HepG2 (cell line): Measurements from ENCODE around the gene BTD. TPM values are rescaled to one million over a fixed set of nuclear protein-coding genes. Genes with fewer than 3 reads are reported as not detected.
A peak's percentile ranks its signal among the peaks of the same experiment; 100 is the strongest.

Source experiments
- ATAC-seq: fragments of 200-7000 bp; cut with Tn5 transposase; 3 replicates; pipeline ENCODE4 v1.9.1; 2020; ENCODE audit warnings: mild to moderate bottlenecking, moderate library complexity
- Bru-seq: library from RNA; stranded (reverse); fragments of 400-500 nt; gene quantifications from one replicate; lab custom pipeline; 2021; lab: Mats Ljungman, UMichigan
- BruChase-seq, 2 experiments: library from RNA; stranded (reverse); fragments of 400-500 nt; gene quantifications; one replicate each; lab custom pipeline; 2021; lab: Mats Ljungman, UMichigan
- BruUV-seq: library from RNA; stranded (reverse); fragments of 400-500 nt; replicated peaks from 2 replicates; lab custom pipeline; 2021; lab: Mats Ljungman, UMichigan
- CTCF ChIA-PET: fragments of 300-600 bp; formaldehyde crosslinking; extraction: SDS; loops from one replicate; lab custom pipeline; 2021; ENCODE audit warnings: low total read pairs, inconsistent platforms, low intra/inter-chr PET ratio; lab: Yijun Ruan, JAX
- POLR2A ChIA-PET: fragments of 350-600 bp; sonication (Branson Sonifier 250); formaldehyde crosslinking; loops from one replicate; lab custom pipeline; 2020; ENCODE audit warnings: antibody characterized with exemption, inconsistent platforms; lab: Yijun Ruan, JAX
- DNase-seq: peaks from one replicate; pipeline ENCODE4 v3.0.0-alpha.2; 2015; ENCODE audit warnings: low spot score
- FAIRE-seq: peaks from 3 replicates; lab custom pipeline; 2011; peaks lifted over from hg19 to GRCh38; lab: Jason Lieb, UNC
- H2AFZ ChIP-seq: one replicate; pipeline ENCODE4 v1.6.1; 2011; ENCODE audit warnings: low read length, inconsistent platforms
- H3K27ac ChIP-seq: fragments of 300-600 bp; 3 replicates; pipeline ENCODE4 v1.8.0; 2011; ENCODE audit warnings: mixed run types, mild to moderate bottlenecking, mixed read lengths, low read length, inconsistent platforms; ENCODE audit not compliant: insufficient read depth; ENCODE audit errors: extremely low read length
- H3K27me3 ChIP-seq, 2 experiments: fragments of 200-600 bp in 1 of 2; 2 replicates in 1 of 2; 3 replicates in 1 of 2; pipeline versions ENCODE4 v1.6.0 to v1.8.0; 2011; ENCODE audit warnings: low read length in 2 of 2, mild to moderate bottlenecking in 2 of 2, moderate library complexity in 2 of 2, inconsistent platforms in 1 of 2; ENCODE audit not compliant: insufficient read depth in 2 of 2, control insufficient read depth in 1 of 2
- H3K36me3 ChIP-seq, 2 experiments: fragments of 200-600 bp in 1 of 2; replicated peaks in 1 of 2; 2 replicates in 1 of 2; 3 replicates in 1 of 2; pipeline versions ENCODE4 v1.5.1 to v1.8.0; 2011; ENCODE audit warnings: low read length in 2 of 2, inconsistent platforms in 1 of 2; ENCODE audit not compliant: insufficient read depth in 2 of 2, control insufficient read depth in 1 of 2
- H3K4me1 ChIP-seq: 2 replicates; pipeline ENCODE4 v1.5.1; 2012; ENCODE audit warnings: low read length, inconsistent platforms; ENCODE audit not compliant: insufficient read depth
- H3K4me2 ChIP-seq: 2 replicates; pipeline ENCODE4 v1.6.0; 2011; ENCODE audit warnings: low read depth, low read length, inconsistent platforms
- H3K4me3 ChIP-seq, 3 experiments: fragments of 200-600 bp in 1 of 3; sonication (generic), shearing (Covaris generic) in 1 of 3; replicated peaks in 1 of 3; 2 replicates each; pipeline ENCODE4 v1.5.1; 2011 to 2016; ENCODE audit warnings: low read length in 3 of 3, inconsistent platforms in 2 of 3, low read depth in 2 of 3, mild to moderate bottlenecking in 2 of 3, control low read depth in 1 of 3, mixed read lengths in 1 of 3; ENCODE audit not compliant: insufficient read depth in 1 of 3
- H3K79me2 ChIP-seq: one replicate; pipeline ENCODE4 v1.6.1; 2011; ENCODE audit warnings: low read length, inconsistent platforms; ENCODE audit not compliant: insufficient read depth
- H3K9ac ChIP-seq: 2 replicates; pipeline ENCODE4 v1.6.0; 2011; ENCODE audit warnings: mild to moderate bottlenecking, low read depth, low read length, inconsistent platforms; ENCODE audit not compliant: insufficient read depth
- H3K9me3 ChIP-seq: 2 replicates; pipeline ENCODE4 v1.5.1; 2012; ENCODE audit warnings: mild to moderate bottlenecking, low read length
- H4K20me1 ChIP-seq: 2 replicates; pipeline ENCODE4 v1.6.0; 2011; ENCODE audit warnings: inconsistent platforms, mild to moderate bottlenecking, low read length, moderate library complexity; ENCODE audit not compliant: insufficient read depth
- ESRRA ChIP-seq: sonication (generic); formaldehyde crosslinking; IDR thresholded peaks from 2 replicates; pipeline ENCODE4 v1.5.1; 2020; ENCODE audit warnings: mild to moderate bottlenecking, low read depth, missing genetic modification reagents
- MAFK ChIP-seq, 2 experiments: IDR thresholded peaks in 1 of 2; conservative IDR thresholded peaks in 1 of 2; 2 replicates each; pipeline ENCODE4 v1.6.1; 2011; ENCODE audit warnings: improper control_type of control experiment in 2 of 2, low read length in 2 of 2
- NFIC ChIP-seq: IDR thresholded peaks from 2 replicates; pipeline ENCODE4 v1.6.1; 2012; ENCODE audit warnings: mild to moderate bottlenecking, low read length, inconsistent platforms
- TFAP4 ChIP-seq: sonication (generic); IDR thresholded peaks from 2 replicates; pipeline ENCODE4 v1.6.1; 2016; ENCODE audit warnings: low read depth, borderline replicate concordance
- THAP9 ChIP-seq: sonication (generic); formaldehyde crosslinking; IDR thresholded peaks from 2 replicates; pipeline ENCODE4; 2020; ENCODE audit warnings: missing genetic modification reagents, mild to moderate bottlenecking, borderline replicate concordance
- ZFP37 ChIP-seq: sonication (generic); formaldehyde crosslinking; IDR thresholded peaks from 2 replicates; pipeline ENCODE4 v1.4.0; 2020; ENCODE audit warnings: missing genetic modification reagents, borderline replicate concordance
- ZNF549 ChIP-seq: sonication (generic); formaldehyde crosslinking; IDR thresholded peaks from 2 replicates; pipeline ENCODE4 v1.5.0; 2020; ENCODE audit warnings: missing genetic modification reagents
- WGBS: methylation state at CpG from one replicate; pipeline ENCODE4 v1.1.6; 2017; ENCODE audit warnings: low lambda C conversion rate; 5-methylcytosine and 5-hydroxymethylcytosine counted together
- in situ Hi-C: cut with HindIII; loops from 2 replicates; pipeline ENCODE4 v1.10.0; 2017; ENCODE audit warnings: low pct_unique_long_range_greater_than_20kb; ENCODE audit not compliant: extremely low pct_ligation_motif_present
- intact Hi-C: fragments of 100-400 bp; cut with micrococcal nuclease; formaldehyde crosslinking; loops from one replicate; pipeline ENCODE4 v1.10.0; 2022; ENCODE audit not compliant: unreplicated experiment
- long read RNA-seq, 2 experiments: library from RNA in 1 of 2; library from polyadenylated mRNA in 1 of 2; stranded (forward) in 1 of 2; unstranded in 1 of 2; transcript quantifications; one replicate each; pipeline ENCODE4 v2.0.0, GENCODE V29; 2019 to 2022
- polyA minus RNA-seq, 3 experiments: library from RNA; depleted of rRNA, polyadenylated mRNA; stranded (reverse); fragments of >200 nt; gene quantifications; 2 replicates each; pipeline ENCODE4 v1.2.3, GENCODE V29; 2011; ENCODE audit warnings: low replicate concordance in 1 of 3
- polyA plus RNA-seq, 8 experiments: library from polyadenylated mRNA; depleted of rRNA in 3 of 8; stranded (reverse) in 7 of 8; unstranded in 1 of 8; fragments of >200 nt; fragmentation: Illumina TruSeq in 4 of 8; extraction: Trizol in 4 of 8; gene quantifications; 2 replicates each; pipeline versions ENCODE4 v1.2.1 to v1.2.3, GENCODE V29; 2011 to 2016; ENCODE audit warnings: low read depth in 4 of 8, missing spikeins in 1 of 8, mixed read lengths in 1 of 8; ENCODE audit not compliant: insufficient read depth in 1 of 8
- total RNA-seq, 5 experiments: library from RNA; depleted of rRNA; stranded (reverse); fragments of >200 nt; fragmentation: Illumina TruSeq; extraction: Trizol; gene quantifications; 2 replicates each; pipeline ENCODE4 v1.2.3, GENCODE V29; 2016; ENCODE audit warnings: low read depth in 1 of 5
- TF ChIP-seq, protein P1 (sequence below): sonication (generic); formaldehyde crosslinking; IDR thresholded peaks from 2 replicates; pipeline ENCODE4 v1.8.0; 2023; ENCODE audit warnings: mild to moderate bottlenecking, missing genetic modification reagents
- TF ChIP-seq, protein P2 (sequence below): sonication (generic); formaldehyde crosslinking; IDR thresholded peaks from 2 replicates; pipeline ENCODE4 v1.4.0; 2020; ENCODE audit warnings: mild to moderate bottlenecking, missing genetic modification reagents

BTD gene
- 12.4 and 15.7 TPM in 2 replicates for total RNA-seq (2016; rRNA removed; fragmentation: Illumina TruSeq; extraction: Trizol)
- total RNA-seq (2016; cell fraction: cytosol; rRNA removed; fragmentation: Illumina TruSeq; extraction: Trizol; ENCODE audit: low read depth) = 3.3 and 4.1 TPM in 2 replicates
- 10.3 and 17.5 TPM in 2 replicates for total RNA-seq (2016; cell fraction: insoluble cytoplasmic fraction; rRNA removed; fragmentation: Illumina TruSeq; extraction: Trizol)
- 5.8 and 6.0 TPM in 2 replicates for total RNA-seq (2016; cell fraction: membrane; rRNA removed; fragmentation: Illumina TruSeq; extraction: Trizol)
- 16.3 and 19.1 TPM in 2 replicates for total RNA-seq (2016; cell fraction: nucleus; rRNA removed; fragmentation: Illumina TruSeq; extraction: Trizol)
- 35.3 and 35.5 TPM in 2 replicates for polyA plus RNA-seq (2011; rRNA removed)
- 34.6 and 45.8 TPM in 2 replicates for polyA plus RNA-seq (2011; cell fraction: cytosol; rRNA removed)
- 16.5 and 18.2 TPM in 2 replicates for polyA plus RNA-seq (2011; cell fraction: nucleus; rRNA removed)
- polyA plus RNA-seq (2012) = 26.8 and 28.2 TPM in 2 replicates
- polyA plus RNA-seq (2016; cell fraction: cytosol; fragmentation: Illumina TruSeq; extraction: Trizol; ENCODE audit: low read depth) = 3.9 TPM in 2 replicates
- 9.1 TPM in 2 replicates for polyA plus RNA-seq (2016; cell fraction: insoluble cytoplasmic fraction; fragmentation: Illumina TruSeq; extraction: Trizol; ENCODE audit: low read depth)
- 4.9 and 5.9 TPM in 2 replicates for polyA plus RNA-seq (2016; cell fraction: membrane; fragmentation: Illumina TruSeq; extraction: Trizol; ENCODE audit: low read depth)
- polyA plus RNA-seq (2016; cell fraction: nucleus; fragmentation: Illumina TruSeq; extraction: Trizol; ENCODE audit: insufficient read depth, low read depth) = 20.7 and 21.2 TPM in 2 replicates
- 41.5 and 57.7 TPM in 2 replicates for polyA minus RNA-seq (2011; rRNA and poly(A)+ RNA removed; ENCODE audit: low replicate concordance)
- 17.9 and 21.0 TPM in 2 replicates for polyA minus RNA-seq (2011; cell fraction: cytosol; rRNA and poly(A)+ RNA removed)
- polyA minus RNA-seq (2011; cell fraction: nucleus; rRNA and poly(A)+ RNA removed) = 28.2 and 36.6 TPM in 2 replicates
- percentile 65 among the genes with signal in this experiment for Bru-seq, nascent RNA
- BruChase-seq, experiment 1, labeled RNA remaining after a 6-hour chase = percentile 57 among the genes with signal in this experiment
- BruChase-seq, experiment 2, labeled RNA remaining after a 2-hour chase = percentile 58 among the genes with signal in this experiment
- long read RNA-seq, experiment 1, full-length matches to known transcripts = 17 of 26 reads
- long read RNA-seq, experiment 1, partial matches to known transcripts = 8 of 26 reads
- long read RNA-seq, experiment 1, other reads (novel, unspliced or antisense) = 1 of 26 reads
- long read RNA-seq, experiment 2, full-length matches to known transcripts = 10 of 18 reads
- long read RNA-seq, experiment 2, partial matches to known transcripts = 4 of 18 reads
- long read RNA-seq, experiment 2, other reads (novel, unspliced or antisense) = 4 of 18 reads

- Histone ChIP-seq H3K9me3 (peaks cover 5% of the 10 kb centered on the region; the same call in 1 of the 2 replicates), H3K4me2 (peak within 1 kb of the TSS; percentile 91), H3K79me2 (peaks cover 21% of the 10 kb centered on the region), H3K9ac (peak within 1 kb of the TSS; percentile 91), H3K27ac (peak within 1 kb of the TSS; percentile 94), H4K20me1 (no peaks in the 10 kb centered on the region), H3K4me3 (peak within 1 kb of the TSS; percentile 81 to 98 (median 90)), H2AFZ (peak within 1 kb of the TSS; percentile 93), H3K4me1 (peaks cover 40% of the 10 kb centered on the region), H3K27me3 (peaks cover 0 to 7% of the 10 kb centered on the region in 2 experiments; a peak in 1 of 5 replicates), H3K36me3 (peaks cover 5 to 15% of the 10 kb centered on the region in 2 experiments)
- peak; percentile 99 for DNase-seq
- BruUV-seq = no TSS peak
- in situ Hi-C loops (no loop called here), intact Hi-C loops (loop anchor here (2.0 to 10.0 kb wide), 5 partner anchors 29 to 643 kb away; partner anchors contain the start of gene ANKRD28)
- 0% methylated on average over 4 of the region's 61 CpGs for WGBS
- ATAC-seq = peak; percentile 97
- FAIRE-seq = peak; percentile 84
- ChIA-PET CTCF (no interaction called here), POLR2A (interaction anchor here (0.7 to 1.9 kb wide), 11 partner anchors 9 to 651 kb away, joined by 3 to 12 read pairs (median 4); no protein-coding TSS in a partner anchor)
- TF ChIP-seq ZFP37 (CRISPR knock-in tag) = peak; percentile 51; the same call in 1 of the 2 replicates
- peak; percentile 84; the same call in 1 of the 2 replicates for TF ChIP-seq THAP9
- no peak for TF ChIP-seq NFIC
- TF ChIP-seq ZNF549 (CRISPR knock-in tag) = no peak
- peak; percentile 88 for TF ChIP-seq TFAP4
- 0 out of 2 replicates have a peak, but pooled peaks have one; percentile 25 for TF ChIP-seq ESRRA
- TF ChIP-seq, protein P1, sequence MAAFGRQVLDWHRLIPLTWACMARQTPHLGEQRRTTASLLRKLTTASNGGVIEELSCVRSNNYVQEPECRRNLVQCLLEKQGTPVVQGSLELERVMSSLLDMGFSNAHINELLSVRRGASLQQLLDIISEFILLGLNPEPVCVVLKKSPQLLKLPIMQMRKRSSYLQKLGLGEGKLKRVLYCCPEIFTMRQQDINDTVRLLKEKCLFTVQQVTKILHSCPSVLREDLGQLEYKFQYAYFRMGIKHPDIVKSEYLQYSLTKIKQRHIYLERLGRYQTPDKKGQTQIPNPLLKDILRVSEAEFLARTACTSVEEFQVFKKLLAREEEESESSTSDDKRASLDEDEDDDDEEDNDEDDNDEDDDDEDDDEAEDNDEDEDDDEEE (CRISPR knock-in tag) = no peak
- TF ChIP-seq, protein P2, sequence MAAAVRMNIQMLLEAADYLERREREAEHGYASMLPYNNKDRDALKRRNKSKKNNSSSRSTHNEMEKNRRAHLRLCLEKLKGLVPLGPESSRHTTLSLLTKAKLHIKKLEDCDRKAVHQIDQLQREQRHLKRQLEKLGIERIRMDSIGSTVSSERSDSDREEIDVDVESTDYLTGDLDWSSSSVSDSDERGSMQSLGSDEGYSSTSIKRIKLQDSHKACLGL (CRISPR knock-in tag) = no peak
- peak; percentile 17; a peak in 2 of 4 replicates for TF ChIP-seq MAFK (conservative IDR thresholded peaks at IDR 0.05 in 1 of 2, IDR thresholded peaks at IDR 0.05 in 1 of 2; ENCODE audit: low read length in 2 of 2)
Observed at GRCh38 chr3:15601399-15602145, at the start of gene BTD, which contains the start of gene HACL1. Gene BTD (plus strand): TSS chr3:15601745. CDS start chr3:15635440, 33,695 bp downstream. Gene HACL1 (minus strand): TSS chr3:15601569. CDS start chr3:15601463, 106 bp downstream.
